ENCODE results near the gene GEMIN2.
"Not testable (repeated sequence)": the region's sequence is repeated elsewhere in the genome, so short reads cannot be mapped to it uniquely, and the experiment has no call there.

The GEMIN2 gene, protein sequence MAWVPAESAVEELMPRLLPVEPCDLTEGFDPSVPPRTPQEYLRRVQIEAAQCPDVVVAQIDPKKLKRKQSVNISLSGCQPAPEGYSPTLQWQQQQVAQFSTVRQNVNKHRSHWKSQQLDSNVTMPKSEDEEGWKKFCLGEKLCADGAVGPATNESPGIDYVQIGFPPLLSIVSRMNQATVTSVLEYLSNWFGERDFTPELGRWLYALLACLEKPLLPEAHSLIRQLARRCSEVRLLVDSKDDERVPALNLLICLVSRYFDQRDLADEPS

DNA sequence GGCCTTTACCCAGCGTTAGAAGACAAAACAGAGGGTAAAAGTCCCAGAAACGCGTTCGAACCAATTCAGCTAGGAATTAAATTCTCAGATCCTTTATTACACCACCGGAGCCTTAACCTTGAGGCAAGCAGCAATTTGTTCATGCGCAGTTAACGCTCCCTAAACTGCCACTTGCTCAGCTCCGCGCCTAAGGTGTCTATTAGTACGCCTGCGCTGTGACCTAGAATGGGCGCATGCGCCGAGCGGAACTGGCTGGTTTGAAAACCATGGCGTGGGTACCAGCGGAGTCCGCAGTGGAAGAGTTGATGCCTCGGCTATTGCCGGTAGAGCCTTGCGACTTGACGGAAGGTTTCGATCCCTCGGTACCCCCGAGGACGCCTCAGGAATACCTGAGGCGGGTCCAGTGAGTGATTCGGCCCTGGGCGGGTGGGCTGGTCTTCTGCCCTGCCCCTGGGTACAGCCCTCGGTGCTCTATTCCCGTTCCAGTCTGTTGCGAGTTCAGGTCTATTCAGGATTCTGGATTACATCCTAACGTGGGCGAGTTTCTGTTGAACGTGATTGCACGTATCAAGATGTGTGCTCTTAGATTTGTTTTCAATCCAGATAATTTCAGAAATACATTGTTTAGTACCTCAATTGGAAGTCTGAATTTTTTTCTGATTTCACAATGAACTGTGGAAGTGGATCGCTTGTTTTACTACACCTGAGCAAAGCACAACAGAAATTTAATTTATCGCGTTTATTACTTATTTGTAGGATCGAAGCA is at the start of gene GEMIN2:
Gene GEMIN2, plus strand, starts transcription at position 251 of the 766 bp plus-strand sequence. Its CDS starts 16 bp downstream, at position 267.
- DNase-seq = peak; percentile 8 to 69

DNA sequence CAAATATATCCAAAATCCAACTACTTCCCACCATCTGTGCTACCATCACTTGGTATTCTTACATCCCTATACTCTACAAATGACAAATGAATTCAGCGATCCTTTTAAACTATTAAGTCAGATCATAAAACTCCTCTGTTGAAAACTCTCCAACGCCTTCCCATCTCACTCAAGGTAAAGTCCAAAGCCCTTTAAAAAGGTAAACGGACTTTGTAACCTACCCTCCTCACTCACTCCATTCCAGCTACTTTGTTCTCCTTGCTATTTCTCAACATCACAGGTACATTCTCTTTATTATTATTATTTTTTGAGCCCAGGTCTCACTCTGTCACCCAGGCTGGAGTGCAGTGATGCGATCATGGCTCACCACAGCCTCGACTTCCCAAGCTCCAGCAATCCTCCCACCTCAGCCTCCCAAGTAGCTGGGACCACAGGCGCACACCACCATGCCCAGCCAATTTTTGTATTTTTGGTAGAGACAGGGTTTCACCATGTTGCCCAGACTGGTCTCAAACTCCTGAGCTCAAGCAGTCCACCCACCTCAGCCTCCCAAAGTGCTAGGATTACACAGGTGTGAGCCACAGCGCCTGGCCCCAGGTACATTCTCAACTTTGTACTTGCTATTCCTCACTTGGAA is 44.8 kb upstream of the GEMIN2 start:
- not testable (repeated sequence) for DNase-seq

DNA sequence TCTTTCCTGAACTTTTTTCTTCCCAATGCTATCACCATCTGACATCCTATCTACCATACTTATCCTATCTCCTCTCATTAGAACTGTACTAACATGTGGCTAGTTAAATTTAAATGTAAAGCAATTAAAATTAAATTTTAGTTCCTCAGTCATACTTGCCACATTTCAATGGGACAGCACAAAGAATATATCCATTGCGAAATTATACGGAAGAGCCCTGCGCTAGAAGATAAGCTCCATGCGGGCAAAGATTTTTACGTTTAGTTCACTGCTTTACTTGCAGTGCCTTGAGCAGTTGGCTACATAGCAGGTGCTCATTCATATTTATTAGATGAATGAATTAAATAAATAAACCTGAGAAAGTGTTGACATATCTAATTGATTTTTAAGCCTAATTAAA is 44.2 kb upstream of the GEMIN2 start:
- DNase-seq = no peak

DNA sequence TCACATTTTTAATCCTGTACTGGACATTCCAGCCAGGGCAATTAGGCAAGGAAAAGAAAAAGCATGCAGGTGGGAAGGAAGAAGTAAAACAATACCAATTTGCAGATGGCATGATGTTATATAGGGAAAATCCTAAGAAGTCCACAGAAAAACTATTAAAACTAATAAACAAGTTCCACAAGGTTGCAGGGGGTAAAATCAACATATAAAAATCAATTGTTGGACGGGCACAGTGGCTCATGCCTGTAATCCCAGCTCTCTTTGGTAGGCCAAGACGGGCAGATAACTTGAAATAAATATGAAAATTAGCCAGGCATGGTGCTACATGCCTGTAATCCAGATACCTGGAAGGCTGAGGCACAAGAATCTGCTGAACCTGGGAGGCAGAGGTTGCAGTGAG is 43.0 kb upstream of the GEMIN2 start:
- DNase-seq = no peak

DNA sequence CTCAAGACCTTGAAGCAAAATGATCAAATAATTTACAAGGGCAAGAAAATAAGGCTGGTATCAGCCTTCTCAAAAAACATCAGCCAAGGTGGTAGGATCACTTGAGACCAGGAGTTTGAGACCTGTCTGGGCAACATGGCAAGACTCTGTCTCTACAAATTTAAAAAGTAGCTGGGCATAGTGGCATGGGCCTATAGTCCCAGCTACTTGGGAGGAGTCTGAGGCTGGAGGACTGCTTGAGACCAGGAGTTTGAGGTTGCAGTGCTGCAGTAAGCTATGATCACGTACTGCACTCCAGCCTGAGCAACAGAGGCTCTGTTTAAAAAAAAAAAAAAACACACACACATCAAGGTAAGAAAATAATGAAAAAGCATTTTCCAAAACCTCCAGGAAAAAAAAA is 33.2 kb upstream of the GEMIN2 start:
- no peak for DNase-seq

DNA sequence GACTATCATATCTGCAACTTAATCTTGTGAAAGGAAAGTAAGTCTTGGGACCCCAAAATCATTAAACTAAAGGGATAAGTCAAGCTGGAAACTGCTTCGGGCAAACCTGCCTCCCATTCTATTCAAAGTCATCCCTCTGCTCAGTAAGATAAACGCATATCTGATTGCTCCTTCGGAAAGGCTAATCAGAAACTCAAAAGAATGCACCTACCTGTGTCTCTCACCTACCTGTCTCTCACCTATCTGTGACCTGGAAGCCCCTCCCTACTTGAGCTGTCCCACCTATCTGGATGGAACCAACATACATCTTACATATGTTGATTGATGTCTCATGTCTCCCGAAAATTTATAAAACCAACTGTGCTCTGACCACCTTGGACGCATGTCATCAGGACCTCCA is 31.0 kb upstream of the GEMIN2 start:
- no peak for DNase-seq

DNA sequence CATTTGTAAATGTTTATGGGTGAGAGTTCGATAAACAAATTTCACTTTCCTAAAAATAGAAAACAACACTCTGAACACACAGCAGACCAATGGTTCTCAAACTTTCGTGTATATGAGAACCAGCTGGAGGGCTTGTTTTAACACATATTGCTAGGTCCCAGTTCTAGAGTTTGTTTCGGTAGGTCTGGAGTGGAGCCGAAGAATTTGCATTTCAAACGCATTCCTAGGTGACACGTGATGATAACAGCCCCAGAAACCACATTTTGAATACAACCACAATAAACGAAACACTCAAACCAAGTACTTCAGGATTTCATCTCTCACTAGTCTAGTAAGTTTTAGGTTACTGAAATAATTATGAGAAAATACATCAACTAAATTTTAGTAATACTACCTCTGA is 28.2 kb upstream of the GEMIN2 start:
- no peak for DNase-seq

DNA sequence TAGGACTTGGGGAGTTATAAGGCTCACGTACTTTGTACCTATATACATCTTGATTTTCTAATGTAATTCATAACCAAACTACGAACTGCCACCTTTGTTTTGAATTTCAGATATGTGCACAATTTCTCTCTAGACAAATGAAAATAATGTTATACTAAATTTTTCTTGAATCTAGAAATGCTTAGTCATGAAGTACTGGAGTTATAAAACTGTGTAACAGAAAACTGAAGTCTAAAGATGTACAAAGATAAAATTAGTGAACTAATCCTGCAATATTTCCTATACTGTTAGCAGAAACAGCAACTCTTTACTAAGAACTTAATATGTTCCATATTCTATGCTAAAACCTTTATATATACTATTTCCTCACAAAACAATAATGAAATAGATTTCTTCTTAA is 26.6 kb upstream of the GEMIN2 start:
- DNase-seq = no peak

DNA sequence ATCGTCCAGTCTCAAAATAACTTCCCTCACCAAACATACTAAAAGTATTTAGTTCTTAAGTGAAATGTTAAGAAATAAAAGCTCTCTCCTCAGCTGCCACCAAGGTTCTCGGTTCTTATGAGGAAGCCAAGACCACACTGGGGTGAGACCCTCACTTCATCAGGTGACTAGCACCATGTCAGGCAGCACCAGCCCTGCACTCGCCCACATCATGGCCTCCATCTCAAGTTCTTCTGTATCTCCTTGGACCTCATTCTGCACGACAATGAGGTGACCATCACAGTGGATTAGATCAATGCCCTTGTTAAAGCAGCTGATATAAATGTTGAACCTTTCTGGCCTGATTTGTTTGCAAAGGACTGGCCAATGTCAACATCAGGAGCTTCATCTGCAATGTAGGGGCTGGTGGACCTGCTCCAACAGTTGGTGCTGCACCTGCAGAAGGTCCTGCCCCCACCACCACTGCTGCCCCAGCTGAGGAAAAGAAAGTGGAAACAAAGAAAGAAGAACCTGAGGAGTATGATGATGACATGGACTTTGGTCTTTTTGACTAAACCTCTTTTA is 23.5 kb upstream of the GEMIN2 start:
- DNase-seq = no peak

DNA sequence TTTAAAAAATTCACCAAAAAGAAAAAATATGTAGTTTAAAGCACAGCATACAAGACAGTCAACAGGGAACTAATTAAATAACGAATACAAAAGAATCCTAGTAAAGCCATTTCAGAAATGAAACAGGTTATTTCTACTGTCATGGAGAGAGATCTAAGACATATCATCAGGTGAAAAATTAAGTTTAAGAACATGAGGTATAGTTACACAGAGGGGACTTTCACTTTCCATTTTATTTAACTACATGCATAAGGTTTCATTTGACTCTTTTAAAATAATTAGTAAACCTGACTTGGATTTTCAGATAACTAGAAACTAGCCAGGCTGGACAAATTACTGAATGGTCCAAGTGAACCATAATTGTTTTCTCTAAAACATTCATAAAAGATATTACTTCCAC is 22.4 kb upstream of the GEMIN2 start:
- no peak for DNase-seq

DNA sequence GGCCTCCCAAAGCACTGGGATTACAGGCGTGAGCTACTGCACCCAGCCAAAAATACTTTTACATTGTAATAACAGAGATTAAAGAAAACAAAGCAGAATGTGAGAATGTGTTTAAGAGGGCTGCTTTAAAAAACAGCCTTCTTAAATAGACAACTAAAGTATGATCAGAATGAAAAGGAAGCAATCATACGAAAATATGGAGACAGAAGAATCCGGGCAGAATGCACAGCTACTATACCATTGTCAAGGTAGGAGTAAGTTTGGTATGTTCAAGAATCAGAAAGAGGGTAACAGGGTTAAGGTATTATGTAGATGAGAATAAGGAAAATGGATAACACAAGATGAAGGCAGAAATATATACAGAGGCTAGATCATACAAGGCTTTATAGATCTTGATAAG is 19.6 kb upstream of the GEMIN2 start:
- DNase-seq = no peak

DNA sequence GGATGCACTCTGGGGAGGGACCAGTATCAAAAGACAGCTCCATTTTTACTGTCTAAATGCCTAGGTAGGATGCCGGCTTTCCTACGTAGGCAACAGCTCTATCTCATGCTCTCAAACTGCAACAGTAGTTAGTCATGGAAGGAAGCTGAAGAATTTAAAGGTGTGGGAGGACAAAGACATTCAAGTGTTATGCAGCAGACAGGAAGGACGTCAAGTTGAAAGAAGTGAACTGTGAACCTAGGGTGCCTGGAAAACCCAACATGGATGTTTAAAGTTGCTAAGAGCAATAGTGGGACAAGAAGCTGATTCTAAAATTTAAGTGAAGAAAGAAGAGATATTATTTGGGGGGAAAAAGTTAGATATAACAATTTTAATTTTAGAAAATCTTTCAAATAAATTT is 17.0 kb upstream of the GEMIN2 start:
- no peak for DNase-seq

DNA sequence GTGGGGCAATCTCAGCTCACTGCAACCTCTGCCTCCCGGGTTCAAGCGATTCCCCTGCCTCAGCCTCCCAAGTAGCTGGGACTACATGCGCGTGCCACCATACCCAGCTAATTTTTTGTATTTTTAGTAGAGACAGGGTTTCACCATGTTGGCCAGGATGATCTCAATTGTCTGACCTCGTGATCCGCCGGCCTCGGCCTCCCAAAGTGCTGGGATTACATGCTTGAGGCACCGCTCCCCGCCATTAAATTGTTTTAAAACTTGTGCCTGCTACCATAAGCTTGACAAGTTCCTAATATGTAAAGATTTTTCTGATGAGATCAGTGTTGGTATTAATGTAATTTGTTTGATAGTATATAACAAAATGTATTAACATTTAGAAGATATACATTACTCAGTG is 14.9 kb upstream of the GEMIN2 start:
- not testable (repeated sequence) for DNase-seq

DNA sequence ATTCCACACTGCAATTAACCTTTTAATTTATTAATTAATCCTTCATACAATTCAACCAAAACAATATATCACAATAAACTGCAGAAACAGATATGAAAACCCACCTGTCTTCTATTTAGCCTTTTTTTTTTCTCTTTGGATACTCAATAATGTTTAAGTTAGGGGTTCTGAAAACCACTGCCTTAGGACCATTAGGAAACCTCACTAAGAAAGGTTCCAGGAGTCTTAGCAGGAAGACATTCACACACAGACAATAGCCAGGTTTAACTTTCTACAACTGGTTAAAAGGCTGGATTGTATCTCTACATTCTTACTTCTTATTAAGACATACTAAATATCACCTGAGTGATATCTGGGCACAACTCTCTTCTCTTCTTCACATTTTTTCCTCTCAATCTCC is 14.4 kb upstream of the GEMIN2 start:
- no peak for DNase-seq

DNA sequence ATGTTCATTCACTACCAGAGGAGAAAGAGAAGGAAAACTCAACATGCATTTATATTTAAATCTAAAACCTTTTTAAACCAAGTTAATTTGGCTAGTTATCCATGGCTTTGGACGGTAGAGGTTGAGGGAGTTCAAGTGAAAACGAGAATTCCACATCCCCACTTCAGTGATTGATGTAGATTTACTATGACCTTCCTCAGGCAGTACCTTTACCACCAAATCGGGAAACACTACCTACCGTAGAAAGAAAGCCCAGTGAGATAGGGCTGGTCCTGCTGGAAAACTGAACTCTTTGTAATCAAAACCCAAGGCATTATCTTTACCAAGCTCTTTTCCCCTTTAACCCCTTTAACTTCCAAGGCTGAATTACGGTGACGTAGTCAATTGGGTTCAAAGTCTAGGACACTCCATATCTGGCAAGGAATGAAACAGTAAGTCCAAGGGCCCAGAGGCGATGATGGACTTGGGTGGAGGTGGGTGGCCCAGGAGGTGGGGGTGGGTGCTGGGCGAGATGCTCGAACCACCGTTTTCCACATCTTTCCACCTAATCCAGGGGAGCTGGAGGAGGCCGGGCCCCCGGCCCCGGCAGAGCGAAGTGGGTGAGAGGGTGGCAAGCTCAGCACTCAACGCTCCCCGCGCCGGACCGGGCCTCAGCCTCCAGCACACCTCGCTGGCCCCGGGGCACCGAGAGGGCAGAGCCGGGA is 11.7 kb upstream of the GEMIN2 start:
- peak in 1 of 2 experiments; percentile 13 for DNase-seq

DNA sequence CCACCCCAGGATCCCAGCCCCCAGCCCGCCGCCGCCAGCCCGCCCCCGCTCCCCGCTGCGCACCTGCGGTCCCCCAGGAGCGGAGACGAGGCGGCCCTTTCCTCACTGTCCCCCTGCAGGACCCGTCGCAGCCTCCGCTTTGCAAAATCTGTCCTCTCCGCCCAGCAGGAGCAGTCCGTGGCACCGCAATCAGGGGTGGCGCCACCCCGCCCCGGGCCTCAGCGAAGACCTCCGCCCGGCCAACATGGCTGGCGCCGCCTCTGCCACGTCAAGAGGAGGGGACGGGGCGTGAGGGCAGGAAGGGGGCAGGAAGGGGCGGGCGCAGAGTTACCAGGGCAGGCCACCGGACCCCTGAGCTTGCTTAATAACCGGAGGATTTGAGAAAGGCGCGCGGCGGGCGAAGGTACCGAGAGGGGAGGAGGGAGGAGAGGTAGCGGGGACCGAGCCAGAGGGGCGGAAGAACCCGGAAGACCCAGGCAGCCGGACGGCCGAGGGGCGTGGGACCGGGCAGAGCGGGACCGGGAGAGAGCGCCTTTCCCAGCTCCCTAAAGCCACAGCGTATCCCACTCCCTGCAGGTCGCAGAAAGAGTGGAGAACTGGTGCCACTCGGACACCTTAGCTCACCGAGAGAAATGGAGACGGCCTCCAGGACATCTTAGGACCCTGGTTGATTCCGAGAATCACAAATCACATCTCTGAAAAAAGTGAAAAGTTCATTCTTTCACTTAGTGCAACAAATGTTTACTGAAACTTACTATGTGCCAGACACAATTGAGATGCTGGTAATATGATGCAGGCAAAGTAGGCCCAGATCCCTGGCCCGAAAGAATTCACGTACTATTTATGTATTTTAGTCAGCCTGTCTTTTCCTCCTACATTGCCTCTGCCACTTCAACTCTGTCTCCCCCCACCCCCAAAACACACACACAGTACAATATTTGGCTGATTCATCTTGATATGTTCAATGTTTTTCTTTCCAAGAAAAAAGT is 10.9 kb upstream of the GEMIN2 start, which contains the start of gene SEC23A:
Gene SEC23A, minus strand, starts transcription at position 267 of the 989 bp plus-strand sequence. CDS start 7,117 bp downstream, outside the sequence.
- peak in 1 of 2 experiments; percentile 16 for DNase-seq

DNA sequence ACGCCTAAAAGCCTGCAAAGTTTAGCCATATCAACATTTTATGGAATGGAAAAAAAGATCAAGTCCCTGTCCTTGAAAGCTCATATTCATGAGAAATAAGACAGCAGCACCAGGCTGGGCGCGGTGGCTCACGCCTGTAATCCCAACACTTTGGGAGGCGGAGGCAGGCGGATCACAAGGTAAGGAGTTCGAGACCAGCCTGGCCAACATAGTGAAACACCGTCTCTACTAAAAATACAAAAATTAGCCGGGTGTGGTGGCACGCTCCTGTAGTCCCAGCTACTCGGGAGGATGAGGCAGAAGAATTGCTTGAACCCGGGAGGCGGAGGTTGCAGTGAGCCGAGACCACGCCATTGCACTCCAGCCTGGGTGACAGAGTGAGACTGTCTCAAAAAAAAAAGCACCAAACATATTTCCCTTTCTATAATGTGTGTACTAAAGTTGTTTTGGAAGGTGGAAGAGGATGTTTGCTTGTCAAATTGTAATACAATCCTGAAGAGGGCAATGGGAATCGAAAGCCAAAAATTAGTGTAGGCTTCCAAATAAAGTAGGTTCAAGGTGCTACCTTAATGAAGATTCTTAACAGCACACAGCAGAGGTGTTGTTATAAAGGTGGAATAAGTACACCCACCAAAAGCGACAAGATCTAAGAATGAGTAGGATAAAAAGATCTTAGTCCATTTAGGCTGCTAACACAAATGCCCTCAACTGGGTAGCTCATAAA is 9.9 kb upstream of the GEMIN2 start:
- not testable (repeated sequence) for DNase-seq

DNA sequence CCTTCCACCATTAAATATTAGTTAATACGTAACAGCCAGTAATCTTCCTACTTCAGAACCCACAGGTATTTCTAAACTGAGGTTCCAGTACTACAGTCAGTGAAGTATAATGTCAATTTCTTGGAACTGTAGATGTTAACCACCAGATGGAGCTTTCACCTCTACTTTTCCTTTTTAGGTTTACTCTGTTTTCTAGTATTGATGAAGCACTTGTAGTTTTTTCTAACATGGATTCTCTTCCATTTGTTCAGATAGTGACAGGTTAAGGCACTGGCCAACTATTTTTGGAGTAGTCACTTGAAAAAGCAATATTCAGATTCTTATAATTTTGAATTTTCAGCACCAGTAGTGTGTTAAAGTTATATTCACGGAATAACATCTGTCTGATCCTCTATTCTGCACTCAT is 6.5 kb upstream of the GEMIN2 start:
- DNase-seq = no peak

DNA sequence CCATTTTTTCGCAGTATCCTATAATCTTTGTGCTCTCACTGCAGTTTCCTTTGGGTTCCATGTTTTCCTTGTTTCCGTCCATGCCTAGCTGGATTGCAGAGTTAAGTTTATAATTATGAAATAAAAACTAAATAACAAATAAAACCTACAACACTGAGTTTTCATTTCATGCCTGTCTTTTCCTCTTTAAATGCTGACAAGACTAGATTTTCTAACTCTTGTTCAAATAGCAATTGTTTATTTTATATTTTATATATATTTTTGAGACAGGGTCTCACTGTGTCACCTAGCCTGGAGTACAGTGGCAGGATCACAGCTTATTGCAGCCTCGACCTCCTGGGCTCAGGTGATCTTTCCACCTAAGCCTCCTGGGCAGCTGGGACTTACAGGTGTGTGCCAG is 5.3 kb upstream of the GEMIN2 start:
- DNase-seq = no peak

DNA sequence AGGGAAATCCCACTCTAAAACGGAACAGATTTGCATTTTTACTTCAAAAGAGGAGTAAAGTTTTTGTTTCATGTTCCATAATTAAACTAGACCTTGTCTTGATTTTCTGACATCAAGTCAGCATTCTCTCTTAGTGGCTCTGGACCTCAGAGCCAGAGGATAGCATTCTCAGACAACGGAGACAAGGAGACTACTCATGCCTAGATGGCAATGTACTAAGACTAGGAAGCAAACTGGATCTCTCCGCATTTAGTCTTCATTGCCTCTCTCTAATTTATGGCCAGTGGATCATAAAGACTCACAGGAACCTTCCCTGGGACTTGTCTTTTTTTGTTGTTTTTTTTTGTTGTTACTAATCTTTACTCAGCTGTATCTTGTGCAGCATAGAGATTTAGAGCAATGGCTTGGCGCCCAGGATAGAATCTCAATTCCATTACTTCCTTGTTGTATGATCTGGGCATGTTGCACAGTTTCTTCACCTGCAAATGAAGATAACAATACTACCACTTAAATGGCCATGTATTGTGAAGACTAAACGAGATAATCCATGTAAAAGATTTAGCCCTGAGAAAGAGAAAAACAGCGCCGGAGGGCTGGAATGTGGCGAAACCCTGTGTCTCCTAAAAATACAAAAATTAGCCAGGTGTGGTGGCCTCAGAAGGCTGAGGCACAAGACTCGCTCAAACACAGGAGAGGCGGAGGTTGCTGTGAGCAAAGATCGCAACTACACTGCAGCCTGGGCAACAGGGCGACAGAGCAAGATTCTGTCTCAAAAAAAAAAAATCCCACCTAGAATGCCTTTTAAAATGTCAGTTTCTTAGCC is 4.0 kb upstream of the GEMIN2 start:
- no peak for DNase-seq

Data from cerebellar nuclear complex (tissue), 1 donor.